HG03469 (cell line): ENCODE data around the gene PIK3CA.
A peak's percentile ranks its signal among the peaks of the same experiment; 100 is the strongest.
"Not testable (repeated sequence)": the region's sequence is repeated elsewhere in the genome, so short reads cannot be mapped to it uniquely, and the experiment has no call there.

Experiments used
- ATAC-seq: cut with Tn5 transposase; IDR thresholded peaks from one replicate; pipeline ENCODE4 v1.9.1; 2021; ENCODE audit warnings: mild to moderate bottlenecking, moderate library complexity, moderate number of reproducible peaks; ENCODE audit not compliant: unreplicated experiment

PIK3CA gene

GRCh38 chr3:179196098-179196497, 47.9 kb downstream of the PIK3CA start:
- peak; percentile 80 for ATAC-seq

GRCh38 chr3:179196700-179197099, 48.5 kb downstream of the PIK3CA start:
- ATAC-seq, result no peak

- ATAC-seq, result no peak
Measured at GRCh38 chr3:179200790-179201189, 52.6 kb downstream of the PIK3CA start.

GRCh38 chr3:179215550-179215949, 67.4 kb downstream of the PIK3CA start:
- ATAC-seq, result not testable (repeated sequence)

GRCh38 chr3:179218213-179218612, 70.1 kb downstream of the PIK3CA start:
- ATAC-seq, result not testable (repeated sequence)

GRCh38 chr3:179223548-179223947, 75.4 kb downstream of the PIK3CA start:
- no peak for ATAC-seq

- no peak for ATAC-seq
Measured at GRCh38 chr3:179224584-179224983, 76.4 kb downstream of the PIK3CA start.

GRCh38 chr3:179227349-179227748, 79.2 kb downstream of the PIK3CA start:
- no peak for ATAC-seq

GRCh38 chr3:179229177-179229576, 81.0 kb downstream of the PIK3CA start:
- ATAC-seq, result no peak

GRCh38 chr3:179233043-179233442, 84.9 kb downstream of the PIK3CA start:
- no peak for ATAC-seq

- ATAC-seq, result no peak
Measured at GRCh38 chr3:179234199-179234598, 86.0 kb downstream of the PIK3CA start.

GRCh38 chr3:179236669-179237301, 88.6 kb downstream of the PIK3CA start:
- peak; percentile 59 for ATAC-seq

GRCh38 chr3:179240299-179240698, 92.1 kb downstream of the PIK3CA start:
- ATAC-seq, result not testable (repeated sequence)

- ATAC-seq, result not testable (repeated sequence)
Measured at GRCh38 chr3:179242859-179243258, 94.7 kb downstream of the PIK3CA start.

- no peak for ATAC-seq
Measured at GRCh38 chr3:179244878-179245277, 96.7 kb downstream of the PIK3CA start.

- no peak for ATAC-seq
Measured at GRCh38 chr3:179247289-179248015, 99.3 kb downstream of the PIK3CA start.

GRCh38 chr3:179250803-179251476, 102.8 kb downstream of the PIK3CA start, which contains the start of gene KCNMB3:
Gene KCNMB3 (minus strand): TSS chr3:179251114. CDS start chr3:179250990, 124 bp downstream.
- no peak for ATAC-seq

GRCh38 chr3:179256813-179257212, 108.7 kb downstream of the PIK3CA start:
- no peak for ATAC-seq

- not testable (repeated sequence) for ATAC-seq
Measured at GRCh38 chr3:179257742-179258141, 109.6 kb downstream of the PIK3CA start.

GRCh38 chr3:179258820-179259219, 110.7 kb downstream of the PIK3CA start:
- no peak for ATAC-seq

GRCh38 chr3:179259959-179260756, 112.0 kb downstream of the PIK3CA start:
- ATAC-seq, result not testable (repeated sequence)
